ENCODE measurements around the gene WWOX.

The WWOX gene

DNA sequence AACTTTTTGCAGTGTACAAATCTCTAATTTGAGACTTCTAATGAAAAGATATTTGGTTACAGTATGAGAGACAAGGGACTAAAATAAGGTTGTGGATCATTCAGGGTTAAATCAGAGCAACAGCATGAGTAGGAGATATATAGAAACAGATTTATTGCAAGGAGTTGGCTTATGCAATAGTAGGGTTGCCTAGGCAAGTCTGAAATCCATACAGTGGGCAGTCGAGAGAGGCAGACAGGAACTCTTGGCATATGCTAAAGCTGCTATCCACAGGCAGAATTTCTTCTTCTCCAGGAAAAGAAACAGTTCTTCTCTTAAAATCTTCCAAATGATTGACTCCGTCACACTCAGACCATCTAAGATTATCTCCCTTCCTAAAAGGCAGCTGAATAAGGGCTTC lies 1000.3 kb downstream of the WWOX start:
- no peak overlapping the region for H3K4me3 ChIP-seq (replicated peaks; ENCODE audit: low read depth, low read length)
- no peaks in the 10 kb centered on the region; the same call in 1 of the 2 replicates for H3K27me3 ChIP-seq (replicated peaks; ENCODE audit: control insufficient read depth, insufficient read depth, low read length)
- TF ChIP-seq, protein P1, sequence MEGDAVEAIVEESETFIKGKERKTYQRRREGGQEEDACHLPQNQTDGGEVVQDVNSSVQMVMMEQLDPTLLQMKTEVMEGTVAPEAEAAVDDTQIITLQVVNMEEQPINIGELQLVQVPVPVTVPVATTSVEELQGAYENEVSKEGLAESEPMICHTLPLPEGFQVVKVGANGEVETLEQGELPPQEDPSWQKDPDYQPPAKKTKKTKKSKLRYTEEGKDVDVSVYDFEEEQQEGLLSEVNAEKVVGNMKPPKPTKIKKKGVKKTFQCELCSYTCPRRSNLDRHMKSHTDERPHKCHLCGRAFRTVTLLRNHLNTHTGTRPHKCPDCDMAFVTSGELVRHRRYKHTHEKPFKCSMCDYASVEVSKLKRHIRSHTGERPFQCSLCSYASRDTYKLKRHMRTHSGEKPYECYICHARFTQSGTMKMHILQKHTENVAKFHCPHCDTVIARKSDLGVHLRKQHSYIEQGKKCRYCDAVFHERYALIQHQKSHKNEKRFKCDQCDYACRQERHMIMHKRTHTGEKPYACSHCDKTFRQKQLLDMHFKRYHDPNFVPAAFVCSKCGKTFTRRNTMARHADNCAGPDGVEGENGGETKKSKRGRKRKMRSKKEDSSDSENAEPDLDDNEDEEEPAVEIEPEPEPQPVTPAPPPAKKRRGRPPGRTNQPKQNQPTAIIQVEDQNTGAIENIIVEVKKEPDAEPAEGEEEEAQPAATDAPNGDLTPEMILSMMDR (IDR thresholded peaks at IDR 0.05; ENCODE audit: insufficient read depth, low read length, poor library complexity, severe bottlenecking), result no peak
- no peak for DNase-seq (ENCODE audit: extremely low read depth, insufficient read length)
- H3K36me3 ChIP-seq (ENCODE audit: control insufficient read depth, insufficient read depth, low read length), result no peaks in the 10 kb centered on the region

DNA sequence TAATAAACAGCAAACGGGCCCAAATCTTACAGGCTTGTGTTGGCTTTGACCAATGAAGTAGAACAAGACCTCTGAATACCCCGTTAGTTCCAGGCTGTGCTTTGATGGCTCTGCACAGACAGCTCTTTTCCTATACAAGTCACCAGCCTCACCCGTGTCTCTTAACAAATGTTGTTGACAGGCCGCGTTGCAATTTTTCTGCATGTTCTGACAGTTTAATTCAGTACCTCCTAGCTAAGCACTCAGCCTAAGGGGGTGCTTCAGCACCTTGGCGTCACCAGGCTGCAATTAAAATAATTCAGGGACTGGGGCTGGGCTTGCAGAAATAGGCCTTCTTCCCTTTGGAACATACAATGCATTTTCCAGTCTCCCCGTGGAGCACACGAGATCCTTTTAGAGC lies 1001.0 kb downstream of the WWOX start:
- DNase-seq (ENCODE audit: extremely low read depth, insufficient read length), result no peak

DNA sequence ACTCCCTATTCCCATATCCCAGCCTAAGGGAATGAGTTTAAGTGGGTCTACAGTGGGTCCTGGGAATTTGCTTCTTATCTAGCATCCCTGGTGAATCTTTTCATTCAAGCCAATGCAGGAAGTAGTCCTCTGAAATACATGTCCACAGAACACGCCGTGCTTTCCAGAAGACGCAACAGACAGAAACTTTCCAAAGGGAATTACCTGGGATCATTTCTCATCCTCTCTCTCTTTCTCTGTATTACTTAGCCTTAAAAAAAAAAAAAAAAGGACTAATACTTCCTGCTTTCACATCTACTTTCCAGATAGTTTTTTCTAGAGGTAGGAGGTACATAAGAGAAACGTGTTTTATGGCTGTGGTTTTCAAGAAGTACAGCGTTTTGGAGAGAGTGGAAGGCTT lies 1002.0 kb downstream of the WWOX start:
- H3K27me3 ChIP-seq (replicated peaks; ENCODE audit: control insufficient read depth, insufficient read depth, low read length), result no peaks in the 10 kb centered on the region
- no peak for DNase-seq (ENCODE audit: extremely low read depth, insufficient read length)
- H3K36me3 ChIP-seq (ENCODE audit: control insufficient read depth, insufficient read depth, low read length), result no peaks in the 10 kb centered on the region

More for the DNA sequence above, 1001.0 kb downstream of the WWOX start:
- no peak overlapping the region for H3K4me3 ChIP-seq (replicated peaks; ENCODE audit: low read depth, low read length)
- TF ChIP-seq, protein P1 (IDR thresholded peaks at IDR 0.05; ENCODE audit: insufficient read depth, low read length, poor library complexity, severe bottlenecking), result no peak
- H3K27me3 ChIP-seq (replicated peaks; ENCODE audit: control insufficient read depth, insufficient read depth, low read length), result no peaks in the 10 kb centered on the region; the same call in 1 of the 2 replicates
- H3K36me3 ChIP-seq (ENCODE audit: control insufficient read depth, insufficient read depth, low read length), result no peaks in the 10 kb centered on the region

DNA sequence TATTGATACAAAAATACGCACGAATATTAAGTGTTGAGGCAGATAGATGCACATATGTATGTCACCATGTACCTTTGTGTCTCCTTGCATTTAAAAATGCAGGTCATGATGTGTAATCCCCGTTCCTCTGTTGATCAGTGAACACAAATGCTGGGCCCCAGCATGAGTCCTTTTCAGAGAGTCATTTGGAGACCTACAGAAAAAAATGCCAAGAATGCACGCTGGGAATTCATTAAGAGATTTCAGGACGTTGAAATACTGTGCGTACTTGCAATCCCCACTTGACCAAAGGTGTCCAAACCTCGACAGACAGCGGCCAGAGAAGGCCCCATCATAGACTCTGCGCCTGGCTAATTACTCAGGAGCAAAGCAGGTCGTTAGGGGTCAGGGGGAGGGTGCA lies 1005.1 kb downstream of the WWOX start:
- TF ChIP-seq, protein P1 (IDR thresholded peaks at IDR 0.05; ENCODE audit: insufficient read depth, low read length, poor library complexity, severe bottlenecking), result no peak

More for the DNA sequence above, 1002.0 kb downstream of the WWOX start:
- TF ChIP-seq, protein P1 (IDR thresholded peaks at IDR 0.05; ENCODE audit: insufficient read depth, low read length, poor library complexity, severe bottlenecking), result no peak
- H3K4me3 ChIP-seq (replicated peaks; ENCODE audit: low read depth, low read length), result no peak overlapping the region

DNA sequence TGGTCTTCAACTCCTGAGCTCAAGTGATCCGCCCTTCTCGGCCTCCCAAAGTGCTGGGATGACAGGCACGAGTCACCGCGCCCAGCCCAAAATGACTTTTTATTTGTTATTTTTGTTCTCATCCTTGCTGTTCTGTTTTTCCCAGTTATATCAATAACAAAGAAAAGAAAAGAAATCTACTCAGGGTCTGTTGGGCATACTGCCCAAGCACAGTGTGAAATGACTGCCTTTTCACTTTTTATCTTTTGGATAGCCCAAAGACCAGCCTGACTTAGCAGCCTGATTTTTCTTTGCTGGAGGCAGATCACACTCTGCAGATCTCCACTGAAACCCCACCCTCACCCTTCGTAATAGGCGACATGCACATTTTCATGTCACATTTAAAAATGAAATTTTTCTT lies 1007.8 kb downstream of the WWOX start:
- TF ChIP-seq, protein P1 (IDR thresholded peaks at IDR 0.05; ENCODE audit: insufficient read depth, low read length, poor library complexity, severe bottlenecking), result no peak
- Histone ChIP-seq H3K27me3 (replicated peaks; ENCODE audit: control insufficient read depth, insufficient read depth, low read length) (no peaks in the 10 kb centered on the region; the same call in none of the 2 replicates), H3K36me3 (ENCODE audit: control insufficient read depth, insufficient read depth, low read length) (no peaks in the 10 kb centered on the region), H3K4me3 (replicated peaks; ENCODE audit: low read depth, low read length) (no peak overlapping the region)
- DNase-seq (ENCODE audit: extremely low read depth, insufficient read length), result no peak

More for the DNA sequence above, 1005.1 kb downstream of the WWOX start:
- no peaks in the 10 kb centered on the region; the same call in none of the 2 replicates for H3K27me3 ChIP-seq (replicated peaks; ENCODE audit: control insufficient read depth, insufficient read depth, low read length)
- H3K4me3 ChIP-seq (replicated peaks; ENCODE audit: low read depth, low read length), result no peak overlapping the region
- H3K36me3 ChIP-seq (ENCODE audit: control insufficient read depth, insufficient read depth, low read length), result no peaks in the 10 kb centered on the region
- no peak for DNase-seq (ENCODE audit: extremely low read depth, insufficient read length)

DNA sequence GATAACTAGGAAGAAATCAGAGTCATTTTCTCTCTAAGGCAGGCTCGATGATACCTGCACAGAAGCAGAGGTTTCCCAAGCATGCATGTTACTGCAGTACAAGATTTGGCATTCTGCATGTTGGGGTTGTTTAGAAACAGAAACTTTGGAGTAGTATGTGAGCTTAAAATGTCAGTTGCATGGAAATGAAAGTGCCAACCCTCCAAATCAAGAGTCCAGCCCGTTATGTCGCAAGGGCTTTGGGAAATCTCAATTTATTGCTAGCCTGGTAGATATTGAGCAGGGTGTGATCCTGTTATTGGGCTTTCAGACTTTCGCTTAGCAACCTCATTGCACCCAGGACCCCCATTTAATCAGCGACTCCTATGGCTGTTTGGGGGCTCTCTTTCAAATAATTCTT lies 1010.3 kb downstream of the WWOX start:
- TF ChIP-seq, protein P1 (IDR thresholded peaks at IDR 0.05; ENCODE audit: insufficient read depth, low read length, poor library complexity, severe bottlenecking), result no peak
- DNase-seq (ENCODE audit: extremely low read depth, insufficient read length), result no peak
- Histone ChIP-seq H3K27me3 (replicated peaks; ENCODE audit: control insufficient read depth, insufficient read depth, low read length) (no peaks in the 10 kb centered on the region; the same call in none of the 2 replicates), H3K36me3 (ENCODE audit: control insufficient read depth, insufficient read depth, low read length) (no peaks in the 10 kb centered on the region), H3K4me3 (replicated peaks; ENCODE audit: low read depth, low read length) (no peak overlapping the region)
